ENCODE data around the gene ECE2.

The ECE2 gene

DNA sequence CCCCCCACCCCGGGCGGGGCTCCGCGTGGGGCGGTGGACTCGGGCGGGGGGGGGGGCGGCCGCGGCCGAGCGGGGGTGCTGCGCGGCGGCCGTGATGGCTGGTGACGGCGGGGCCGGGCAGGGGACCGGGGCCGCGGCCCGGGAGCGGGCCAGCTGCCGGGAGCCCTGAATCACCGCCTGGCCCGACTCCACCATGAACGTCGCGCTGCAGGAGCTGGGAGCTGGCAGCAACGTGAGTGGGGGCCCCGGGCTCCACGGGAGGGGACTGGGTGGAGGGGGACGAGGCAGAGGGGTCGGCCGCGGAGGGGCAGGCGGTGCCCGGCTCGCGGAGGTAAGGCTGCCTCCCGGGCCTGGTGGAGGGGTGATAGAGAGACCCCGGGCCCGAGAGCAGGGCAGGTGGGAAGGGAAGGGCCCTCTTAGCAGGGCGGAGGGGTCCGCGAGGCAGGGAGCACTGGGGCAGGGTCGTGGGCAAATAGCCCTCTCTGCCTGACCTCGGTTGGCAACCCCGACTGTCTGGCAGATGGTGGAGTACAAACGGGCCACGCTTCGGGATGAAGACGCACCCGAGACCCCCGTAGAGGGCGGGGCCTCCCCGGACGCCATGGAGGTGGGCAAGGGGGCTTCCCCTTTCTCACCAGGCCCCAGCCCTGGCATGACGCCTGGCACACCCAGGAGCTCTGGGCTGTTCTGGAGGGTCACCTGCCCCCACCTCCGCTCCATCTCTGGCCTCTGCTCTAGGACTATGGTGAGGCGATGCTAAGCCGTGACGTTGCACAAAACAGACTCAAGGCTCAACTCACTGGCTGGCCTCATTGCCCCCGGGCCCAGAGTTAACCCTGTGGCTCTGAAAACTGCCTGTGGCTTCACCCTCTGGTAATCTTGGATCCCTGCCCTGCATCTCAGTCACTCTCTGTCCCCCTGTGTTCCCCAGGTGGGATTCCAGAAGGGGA is at the start of gene ECE2:
TSS of gene ECE2 (plus strand) at position 62 of the 950 bp plus-strand sequence. CDS start at position 194, 132 bp downstream.
- no peak for DNase-seq
- in situ Hi-C loops (cut with HindIII; ENCODE audit: low pct_ligation_motif_present, low pct_unique_long_range_greater_than_20kb, low sequenced_read_pairs) = no loop called here

DNA sequence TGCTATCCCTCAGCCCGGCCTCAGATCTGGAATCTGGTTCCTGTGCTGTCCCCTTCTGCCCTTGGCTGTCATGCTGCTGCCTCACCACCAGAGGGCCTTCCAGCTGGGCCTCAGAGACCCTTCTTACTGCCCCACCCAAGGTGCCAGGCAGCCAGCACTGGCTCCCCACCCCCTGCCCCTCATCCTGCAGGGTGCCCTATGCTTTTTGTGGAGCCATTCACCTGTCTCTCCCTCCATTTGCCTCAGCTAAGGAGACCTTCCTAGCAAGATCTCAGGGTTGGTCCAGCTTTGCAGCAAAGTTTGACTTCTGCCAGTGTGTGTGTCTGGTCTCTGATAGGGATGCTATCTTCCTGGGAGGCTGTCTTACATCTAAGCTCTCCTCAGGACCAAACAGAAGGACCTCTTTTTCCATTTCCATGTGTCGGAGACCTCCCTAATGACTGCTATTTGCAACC is 48.3 kb upstream of the ECE2 start:
- in situ Hi-C loops (cut with HindIII; ENCODE audit: low pct_ligation_motif_present, low pct_unique_long_range_greater_than_20kb, low sequenced_read_pairs) = no loop called here
- DNase-seq = peak; percentile 36

DNA sequence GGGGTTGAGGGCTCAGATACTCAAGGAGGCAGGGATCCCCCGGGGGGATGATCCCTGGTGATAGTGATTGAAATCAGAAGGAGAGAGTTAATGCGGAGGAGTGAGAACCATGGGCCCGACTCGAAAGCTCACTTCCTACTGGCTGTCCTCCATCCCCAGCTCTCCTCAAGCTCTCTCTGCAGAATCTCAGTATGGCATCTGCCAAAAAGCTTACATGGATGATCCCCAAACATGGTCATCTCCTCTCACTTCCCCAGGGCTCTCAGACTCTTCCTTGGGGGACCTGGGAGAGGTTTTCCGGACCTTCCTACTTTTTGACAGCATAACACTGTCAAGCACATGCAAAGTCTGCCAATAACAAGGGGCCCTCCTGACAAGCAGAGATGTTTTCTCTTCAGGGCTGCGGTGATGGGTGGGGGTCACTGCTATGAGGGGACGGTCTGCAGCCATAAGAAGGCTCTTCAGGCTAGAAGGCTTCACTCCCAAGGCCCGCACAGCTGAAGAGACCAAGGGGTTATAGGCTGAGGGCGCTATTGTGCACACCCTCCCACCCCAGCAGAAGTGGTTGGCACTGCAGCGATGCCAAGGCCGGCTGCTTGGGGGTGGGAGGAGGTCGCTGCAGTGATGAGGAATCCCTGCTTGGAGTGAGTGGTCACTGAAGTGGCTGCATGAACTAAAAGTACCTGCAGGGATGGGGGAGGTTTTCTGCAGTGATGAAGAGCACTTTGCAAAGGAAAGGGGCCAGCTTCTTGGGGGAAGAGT is 47.3 kb upstream of the ECE2 start:
- in situ Hi-C loops (cut with HindIII; ENCODE audit: low pct_ligation_motif_present, low pct_unique_long_range_greater_than_20kb, low sequenced_read_pairs) = no loop called here
- no peak for DNase-seq

DNA sequence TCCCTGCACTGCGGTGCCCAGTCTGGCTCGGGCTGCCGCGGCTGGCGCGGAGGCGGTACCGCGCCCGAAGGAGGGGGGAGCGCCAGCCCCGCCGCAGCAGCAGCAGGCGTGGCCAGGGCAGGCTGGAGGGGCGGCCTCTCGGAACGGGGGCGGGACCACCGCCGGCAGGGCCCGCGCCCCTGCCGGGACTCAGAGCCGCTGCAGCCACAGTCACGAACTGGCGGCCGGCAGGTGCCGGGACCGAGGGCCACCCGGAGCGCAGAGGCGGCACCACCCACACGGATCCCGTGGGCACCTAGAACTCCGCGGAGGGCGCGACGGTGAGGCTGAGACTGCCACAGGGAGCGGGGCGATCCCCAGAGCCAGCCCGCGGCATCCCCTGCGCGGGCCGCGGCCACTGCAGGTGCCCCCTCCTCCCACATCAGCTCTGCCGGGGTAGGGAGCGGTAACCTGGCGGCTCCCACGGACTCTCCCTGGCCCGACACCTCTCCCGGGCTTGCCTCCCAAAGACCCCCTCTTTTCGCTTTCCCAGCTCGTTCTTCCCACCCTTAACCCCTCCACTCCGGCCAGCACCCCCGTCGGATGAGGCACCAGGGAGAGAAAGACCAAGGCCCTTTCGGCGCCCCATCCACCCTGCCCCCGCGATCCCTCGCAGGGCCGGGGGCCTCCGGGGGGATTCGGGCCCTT is 46.3 kb upstream of the ECE2 start, which contains the start of gene VWA5B2:
TSS of gene VWA5B2 (plus strand) at position 192 of the 687 bp plus-strand sequence. CDS start 944 bp downstream, outside the sequence.
- in situ Hi-C loops (cut with HindIII; ENCODE audit: low pct_ligation_motif_present, low pct_unique_long_range_greater_than_20kb, low sequenced_read_pairs) = no loop called here
- DNase-seq = peak; percentile 74

DNA sequence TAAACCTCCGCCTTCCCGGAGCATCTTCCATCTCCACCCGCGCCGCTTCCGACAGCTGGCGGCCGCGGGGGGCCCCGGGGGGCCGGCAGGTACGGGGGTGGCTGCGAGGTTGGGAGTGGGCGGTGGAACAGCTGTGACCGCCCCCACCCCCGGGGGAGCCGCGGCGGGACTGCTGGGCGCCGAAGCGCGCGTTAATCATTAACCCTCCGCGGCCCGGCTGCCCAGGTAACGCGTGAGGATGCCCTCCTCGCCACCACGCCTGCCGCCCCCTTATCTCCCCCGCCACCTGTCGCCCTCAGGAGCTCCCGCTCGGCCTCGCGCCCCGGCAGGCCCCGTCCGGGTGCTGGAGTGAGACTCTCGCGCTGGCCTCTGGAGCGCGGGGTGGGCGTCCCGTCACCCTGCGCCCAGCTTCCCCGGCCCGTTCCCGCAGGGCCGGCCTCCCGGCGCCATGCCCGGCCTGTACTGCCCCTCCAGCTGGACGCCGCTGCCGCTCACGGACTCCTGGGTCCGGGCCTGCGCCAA is 45.7 kb upstream of the ECE2 start:
- in situ Hi-C loops (cut with HindIII; ENCODE audit: low pct_ligation_motif_present, low pct_unique_long_range_greater_than_20kb, low sequenced_read_pairs) = no loop called here
- DNase-seq = no peak

DNA sequence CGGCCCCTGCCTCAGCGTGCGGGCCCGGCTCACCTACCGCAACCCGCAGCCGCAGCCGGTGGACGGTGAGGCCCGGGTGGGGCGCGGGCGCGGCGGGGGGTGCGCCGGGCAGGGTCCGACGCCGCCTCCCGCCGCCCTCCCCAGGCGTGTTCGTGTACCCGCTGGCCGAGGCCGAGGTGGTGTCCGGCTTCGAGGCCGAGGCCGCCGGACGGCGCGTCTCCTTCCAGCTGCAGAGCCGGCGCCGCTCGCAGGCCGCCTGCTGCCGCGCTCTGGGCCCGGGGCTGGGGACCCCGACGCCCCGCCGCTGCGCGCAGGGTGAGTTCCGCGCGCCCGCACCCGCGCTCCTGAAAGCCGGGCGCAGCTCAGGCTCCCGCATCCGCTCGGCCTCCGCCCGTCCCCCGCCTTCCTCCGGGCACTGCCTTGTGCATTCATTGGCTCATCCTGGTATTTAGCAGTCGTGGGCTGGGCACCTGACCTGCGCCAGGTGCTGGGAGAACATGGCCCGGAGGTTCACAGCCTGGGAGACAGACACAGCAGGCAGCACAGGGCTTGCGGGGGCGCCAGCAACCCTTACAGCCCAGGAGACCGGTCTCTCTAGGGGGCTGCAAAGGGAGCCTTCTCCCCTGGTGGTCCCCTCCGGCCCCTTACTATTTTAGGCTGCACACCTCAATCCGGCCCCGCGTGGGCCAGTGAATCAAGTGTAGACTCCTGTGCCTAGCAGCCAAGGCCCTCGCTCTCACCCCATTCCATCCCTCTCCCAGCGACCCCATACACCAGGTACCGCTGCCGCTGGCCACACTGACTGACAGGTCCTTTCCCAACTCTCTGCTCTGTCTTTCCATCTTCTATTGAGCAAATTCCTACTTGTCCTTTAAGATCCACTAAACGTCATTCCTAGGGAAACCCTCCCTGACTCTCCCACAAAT is 45.0 kb upstream of the ECE2 start:
- in situ Hi-C loops (cut with HindIII; ENCODE audit: low pct_ligation_motif_present, low pct_unique_long_range_greater_than_20kb, low sequenced_read_pairs) = no loop called here
- no peak for DNase-seq

DNA sequence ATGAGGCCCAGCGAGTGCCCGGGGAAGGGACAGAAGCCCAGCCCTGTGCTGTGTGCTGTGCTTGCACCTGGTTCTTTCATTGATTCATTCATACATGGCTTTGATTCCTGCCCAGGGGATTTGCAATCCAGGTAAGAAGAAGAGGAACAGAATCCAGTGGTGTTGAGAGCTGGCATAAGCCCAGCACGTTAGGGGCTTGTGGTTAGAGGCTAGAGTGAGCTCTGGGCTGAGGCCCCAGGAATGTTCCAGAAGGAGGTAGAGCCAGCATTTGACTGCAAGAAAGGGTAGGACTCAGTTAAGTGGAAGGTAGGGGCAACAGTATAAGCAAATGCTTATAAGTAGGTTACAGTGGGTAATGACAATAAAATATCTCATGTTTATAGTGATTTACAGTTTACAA is 44.2 kb upstream of the ECE2 start:
- in situ Hi-C loops (cut with HindIII; ENCODE audit: low pct_ligation_motif_present, low pct_unique_long_range_greater_than_20kb, low sequenced_read_pairs) = no loop called here
- DNase-seq = no peak

DNA sequence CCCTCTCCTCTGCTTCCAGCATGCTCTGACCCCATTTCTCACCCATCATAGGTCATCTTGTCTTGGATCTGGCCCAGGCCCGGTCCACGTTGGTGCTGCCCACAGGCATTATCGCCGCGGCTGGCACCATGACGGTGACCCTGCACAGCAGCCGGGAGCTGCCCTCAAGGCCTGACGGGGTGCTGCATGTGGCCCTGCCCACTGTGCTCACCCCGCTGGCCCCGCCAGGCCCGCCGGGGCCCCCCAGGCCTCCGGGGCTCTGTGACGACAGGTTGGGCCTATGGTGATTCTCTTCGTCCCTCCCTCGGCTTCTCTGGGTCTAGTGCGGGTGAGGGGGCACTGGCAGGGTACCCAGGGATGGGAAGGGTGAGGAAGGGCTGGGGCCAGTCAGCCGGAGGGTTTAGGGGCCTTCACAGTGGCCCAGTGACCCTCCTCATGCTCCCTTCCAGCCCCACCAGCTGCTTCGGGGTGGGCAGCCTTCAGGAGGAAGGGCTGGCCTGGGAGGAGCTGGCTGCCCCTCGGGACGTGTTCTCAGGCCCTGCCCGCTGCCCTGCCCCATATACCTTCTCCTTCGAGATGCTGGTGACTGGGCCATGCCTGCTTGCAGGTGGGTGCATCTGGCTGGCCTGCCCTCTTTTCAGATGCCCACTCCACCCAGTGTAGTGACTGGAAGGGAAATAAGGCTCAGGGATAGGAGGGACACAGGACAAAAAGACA is 42.5 kb upstream of the ECE2 start:
- in situ Hi-C loops (cut with HindIII; ENCODE audit: low pct_ligation_motif_present, low pct_unique_long_range_greater_than_20kb, low sequenced_read_pairs) = no loop called here

DNA sequence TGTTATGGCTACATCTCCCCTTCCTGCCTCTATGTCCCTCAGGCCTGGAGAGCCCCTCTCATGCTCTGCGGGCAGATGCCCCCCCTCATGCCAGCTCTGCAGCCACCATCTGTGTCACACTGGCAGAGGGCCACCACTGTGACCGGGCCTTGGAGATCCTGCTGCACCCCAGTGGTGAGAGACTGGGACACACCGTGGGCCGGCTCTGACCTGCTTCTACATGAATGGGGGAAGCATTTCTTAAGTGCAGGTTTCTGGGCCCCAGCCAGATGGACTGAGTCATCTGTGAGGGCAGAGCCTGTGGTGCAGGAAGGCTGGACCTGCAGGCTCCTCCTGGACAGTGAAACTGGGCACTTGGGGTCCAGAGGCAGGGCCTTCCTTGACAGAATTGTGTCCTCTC is 41.6 kb upstream of the ECE2 start:
- peak; percentile 89 for DNase-seq
- in situ Hi-C loops (cut with HindIII; ENCODE audit: low pct_ligation_motif_present, low pct_unique_long_range_greater_than_20kb, low sequenced_read_pairs) = no loop called here

More for the DNA sequence above, 42.5 kb upstream of the ECE2 start:
- no peak for DNase-seq

DNA sequence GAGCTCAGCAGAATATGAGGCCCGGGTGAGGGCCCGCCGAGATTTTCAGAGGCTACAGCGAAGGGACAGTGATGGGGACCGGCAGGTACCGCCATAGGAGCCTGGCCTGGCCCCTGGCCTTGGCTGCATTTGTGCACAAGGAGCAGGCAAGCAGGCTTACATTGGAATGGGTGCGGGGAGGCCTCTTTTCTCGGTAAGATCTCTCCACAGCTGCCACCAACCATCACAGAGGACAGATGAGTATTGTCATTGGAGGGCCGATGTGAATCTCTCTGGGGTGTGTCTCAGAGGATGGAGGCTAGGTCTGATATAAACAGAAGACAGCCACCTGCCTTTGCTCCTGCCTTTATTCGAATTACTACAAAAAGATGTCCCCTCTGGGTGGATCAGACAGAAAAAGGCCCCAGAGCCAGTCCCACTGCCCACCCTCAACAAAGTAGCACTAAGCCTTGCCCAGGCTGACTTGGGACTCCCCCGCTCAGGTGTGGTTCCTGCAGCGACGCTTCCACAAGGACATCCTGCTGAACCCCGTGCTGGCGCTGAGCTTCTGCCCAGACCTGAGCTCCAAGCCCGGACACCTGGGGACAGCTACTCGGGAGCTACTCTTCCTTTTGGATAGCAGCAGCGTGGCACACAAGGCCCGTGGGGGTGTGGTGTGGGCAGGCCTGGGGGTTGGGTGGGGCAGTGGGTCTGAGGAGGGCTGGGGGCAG is 41.0 kb upstream of the ECE2 start:
- in situ Hi-C loops (cut with HindIII; ENCODE audit: low pct_ligation_motif_present, low pct_unique_long_range_greater_than_20kb, low sequenced_read_pairs) = no loop called here
- DNase-seq = no peak

DNA sequence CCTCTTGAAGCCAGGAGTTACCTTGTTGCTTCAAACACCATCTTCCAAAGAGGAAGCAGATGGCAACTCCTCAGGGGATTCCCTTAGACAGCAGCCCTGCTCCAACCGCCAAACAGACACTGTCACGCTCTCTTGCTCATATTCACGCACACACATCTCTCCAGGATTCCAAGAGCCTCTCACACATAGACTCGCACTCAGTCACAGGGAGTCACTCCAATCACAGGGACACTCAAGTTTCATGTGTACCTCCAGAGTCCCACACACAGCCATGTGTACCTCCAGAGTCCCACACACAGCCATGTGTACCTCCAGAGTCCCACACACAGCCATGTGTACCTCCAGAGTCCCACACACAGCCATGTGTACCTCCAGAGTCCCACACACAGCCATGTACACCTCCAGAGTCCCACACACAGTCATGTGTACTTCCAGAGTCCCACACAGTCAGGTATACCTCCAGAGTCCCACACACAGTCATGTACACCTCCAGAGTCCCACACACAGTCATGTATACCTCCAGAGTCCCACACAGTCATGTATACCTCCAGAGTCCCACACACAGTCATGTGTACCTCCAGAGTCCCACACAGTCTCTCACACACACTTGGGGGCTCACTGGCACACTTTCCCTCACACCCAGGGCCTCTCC is 40.3 kb upstream of the ECE2 start:
- DNase-seq = no peak
- in situ Hi-C loops (cut with HindIII; ENCODE audit: low pct_ligation_motif_present, low pct_unique_long_range_greater_than_20kb, low sequenced_read_pairs) = no loop called here

DNA sequence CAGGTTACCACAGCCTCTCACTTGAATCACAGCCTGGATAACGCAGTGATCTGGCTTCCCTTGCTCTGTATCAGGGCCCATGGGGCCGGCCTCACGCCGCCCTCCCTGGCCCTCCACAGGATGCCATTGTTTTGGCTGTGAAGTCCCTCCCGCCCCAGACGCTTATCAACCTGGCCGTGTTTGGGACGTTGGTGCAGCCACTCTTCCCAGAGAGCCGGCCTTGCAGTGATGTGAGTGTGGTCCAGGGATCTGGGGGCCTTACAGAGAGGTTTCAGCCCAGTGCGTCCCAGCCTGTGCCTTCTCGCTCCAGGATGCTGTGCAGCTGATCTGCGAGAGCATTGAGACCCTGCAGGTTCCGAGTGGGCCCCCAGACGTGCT is 39.8 kb upstream of the ECE2 start:
- in situ Hi-C loops (cut with HindIII; ENCODE audit: low pct_ligation_motif_present, low pct_unique_long_range_greater_than_20kb, low sequenced_read_pairs) = no loop called here
- DNase-seq = no peak

DNA sequence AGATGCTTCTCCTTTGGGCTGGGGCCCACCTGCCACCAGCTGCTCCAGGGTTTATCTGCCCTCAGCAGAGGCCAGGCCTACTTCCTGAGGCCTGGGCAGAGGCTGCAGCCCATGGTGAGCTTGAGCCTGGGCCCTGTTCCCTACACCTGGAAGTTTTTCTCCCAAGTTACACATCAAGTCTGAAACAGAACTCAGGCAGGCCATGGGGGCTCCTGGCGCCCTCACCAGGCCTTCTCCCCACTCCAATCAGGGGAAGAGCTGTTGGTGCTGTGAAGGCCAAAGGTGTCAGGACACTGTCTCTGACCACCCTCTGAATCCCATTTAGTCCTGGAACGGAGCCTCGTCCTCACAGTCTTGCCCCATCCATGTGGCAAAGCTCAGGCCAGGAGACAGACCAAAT is 39.2 kb upstream of the ECE2 start:
- DNase-seq = no peak
- in situ Hi-C loops (cut with HindIII; ENCODE audit: low pct_ligation_motif_present, low pct_unique_long_range_greater_than_20kb, low sequenced_read_pairs) = no loop called here

DNA sequence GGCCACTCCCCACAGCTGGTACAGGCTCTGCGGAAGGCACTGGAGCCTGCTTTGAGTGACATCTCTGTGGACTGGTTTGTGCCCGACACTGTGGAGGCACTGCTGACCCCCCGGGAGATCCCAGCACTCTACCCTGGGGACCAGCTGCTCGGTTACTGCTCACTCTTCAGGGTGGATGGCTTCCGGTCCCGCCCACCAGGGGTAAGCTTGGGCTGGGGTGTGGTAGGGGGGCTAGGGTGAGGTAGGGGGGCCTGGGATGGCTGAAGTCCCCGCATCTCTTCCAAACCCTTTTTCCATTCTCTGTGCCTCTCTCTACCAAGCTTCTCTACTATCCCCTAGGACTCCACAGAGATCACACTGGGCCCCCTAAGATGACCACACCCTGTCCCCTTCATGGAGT is 38.6 kb upstream of the ECE2 start:
- no peak for DNase-seq
- in situ Hi-C loops (cut with HindIII; ENCODE audit: low pct_ligation_motif_present, low pct_unique_long_range_greater_than_20kb, low sequenced_read_pairs) = no loop called here

DNA sequence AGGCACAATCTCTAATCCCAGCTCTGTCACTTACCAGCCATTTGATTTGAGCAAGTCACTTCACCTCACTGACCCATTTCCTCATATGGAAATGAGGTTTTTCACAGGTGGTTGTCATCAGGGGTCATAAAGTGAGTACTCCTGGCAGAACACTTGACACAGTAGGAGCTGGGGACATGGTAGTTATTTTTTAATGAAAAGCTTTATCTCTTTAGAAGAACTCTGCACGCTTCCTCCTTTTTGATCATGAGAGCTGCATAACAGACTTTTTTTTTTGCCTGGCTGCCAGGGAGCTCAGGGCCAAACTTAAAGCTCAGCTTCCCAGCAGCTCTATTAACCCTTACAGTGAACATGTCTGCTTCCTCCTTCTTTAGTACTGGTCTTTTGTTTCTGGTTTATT is 38.0 kb upstream of the ECE2 start:
- in situ Hi-C loops (cut with HindIII; ENCODE audit: low pct_ligation_motif_present, low pct_unique_long_range_greater_than_20kb, low sequenced_read_pairs) = no loop called here

DNA sequence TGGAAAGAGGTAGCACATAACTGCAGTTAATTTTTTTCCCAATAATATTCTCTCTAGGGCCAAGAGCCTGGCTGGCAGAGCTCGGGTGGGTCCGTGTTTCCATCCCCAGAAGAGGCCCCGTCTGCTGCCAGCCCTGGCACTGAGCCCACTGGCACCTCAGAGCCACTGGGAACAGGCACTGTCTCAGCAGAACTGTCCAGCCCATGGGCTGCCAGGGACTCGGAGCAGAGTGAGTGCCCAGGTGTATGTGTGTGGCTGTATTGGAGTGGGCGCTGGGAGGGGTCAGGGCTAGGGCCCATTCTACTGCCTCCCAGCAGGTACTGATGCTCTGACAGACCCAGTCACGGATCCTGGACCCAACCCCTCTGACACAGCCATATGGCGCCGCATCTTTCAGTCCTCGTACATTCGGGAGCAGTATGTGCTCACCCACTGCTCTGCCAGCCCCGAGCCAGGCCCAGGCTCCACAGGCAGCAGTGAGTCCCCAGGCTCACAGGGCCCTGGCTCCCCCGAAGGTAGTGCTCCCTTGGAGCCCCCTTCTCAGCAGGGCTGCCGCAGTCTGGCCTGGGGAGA is 37.5 kb upstream of the ECE2 start:
- DNase-seq = no peak
- in situ Hi-C loops (cut with HindIII; ENCODE audit: low pct_ligation_motif_present, low pct_unique_long_range_greater_than_20kb, low sequenced_read_pairs) = no loop called here

More for the DNA sequence above, 38.0 kb upstream of the ECE2 start:
- DNase-seq = no peak

All from ACHN (cell line).